Right ventricle myocardium inferior (tissue), 1 donor: ENCODE measurements around the gene TRIOBP. TPM values are rescaled to one million over a fixed set of nuclear protein-coding genes. Genes with fewer than 3 reads are reported as not detected.
"Not testable (repeated sequence)": the region's sequence is repeated elsewhere in the genome, so short reads cannot be mapped to it uniquely, and the experiment has no call there.

Experiments
- ATAC-seq: fragments of 200-7000 bp; cut with Tn5 transposase; one replicate; pipeline ENCODE4 v1.9.1; 2020; ENCODE audit warnings: mild to moderate bottlenecking, moderate library complexity
- DNase-seq: peaks from one replicate; pipeline ENCODE4 v3.0.0; 2021; ENCODE audit errors: missing footprints
- intact Hi-C: fragments of 100-400 bp; cut with DNase I; formaldehyde crosslinking; loops from one replicate; pipeline ENCODE4 v1.11.0; 2022
- total RNA-seq: library from RNA; stranded (reverse); fragmentation: NEBNext Ultra II Directional; extraction: Animal tissue kit (Norgen Biotek cat#: 25700); gene quantifications from one replicate; pipeline ENCODE4 v1.2.1, GENCODE V29; 2021
- donor health status: DM: no; HTN: yes; CAD: no; lungs with severe emphysema.

TRIOBP gene
- total RNA-seq, 1 donor from 2014 or later: 90.1 TPM

DNA sequence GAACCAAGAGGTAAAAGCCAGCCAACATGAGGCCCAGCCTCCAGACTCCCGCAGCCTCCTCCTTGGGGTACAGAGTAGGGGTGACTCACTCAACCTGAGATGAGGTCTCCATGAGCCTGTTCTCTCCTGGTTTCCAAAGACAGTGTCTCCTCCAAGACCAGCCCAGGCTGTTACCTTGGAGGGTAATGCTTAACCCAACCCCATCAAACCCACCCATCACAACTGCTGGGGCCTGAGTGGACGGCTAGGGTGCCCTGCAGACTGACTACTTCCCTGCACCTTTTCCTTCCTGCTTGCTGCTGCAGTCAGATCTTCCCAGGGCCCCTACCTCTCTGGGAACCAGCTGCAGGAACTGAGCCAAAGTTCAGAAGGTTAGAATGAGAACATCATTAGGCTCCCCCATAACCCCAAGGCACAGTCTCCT is 15.8 kb upstream of the TRIOBP start:
- ATAC-seq (no peak), DNase-seq (no peak)
- intact Hi-C loops: loop anchor here (2.0 to 5.0 kb wide), 2 partner anchors 38 to 144 kb away; no protein-coding TSS in a partner anchor

DNA sequence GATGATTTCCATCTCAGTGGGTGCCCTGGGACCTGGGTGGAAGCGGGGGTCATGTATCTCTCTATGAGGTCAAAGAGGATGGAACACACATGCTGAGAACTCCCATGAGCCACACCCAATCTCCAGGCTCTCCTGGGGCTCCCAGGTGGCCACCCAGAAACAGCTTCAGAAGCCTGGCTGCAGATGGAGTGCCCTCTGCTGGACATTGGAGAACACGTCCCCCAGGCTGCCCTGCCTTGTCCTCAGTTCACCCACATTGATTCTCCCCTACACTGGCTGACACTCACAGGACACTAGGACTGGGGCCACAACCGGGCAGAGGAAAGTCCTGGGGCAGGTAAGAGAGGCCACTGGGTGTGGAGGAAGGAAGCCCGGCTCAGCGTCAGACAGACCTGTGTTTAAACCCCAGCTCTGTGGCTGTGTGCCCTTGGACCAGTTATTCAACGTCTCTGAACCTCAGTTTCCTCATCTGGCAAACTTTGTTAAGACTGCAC is 15.2 kb upstream of the TRIOBP start:
- intact Hi-C loops: loop anchor here (2.0 to 5.0 kb wide), 2 partner anchors 39 to 144 kb away; no protein-coding TSS in a partner anchor
- peak; percentile 85 for DNase-seq
- ATAC-seq: peak; percentile 45

DNA sequence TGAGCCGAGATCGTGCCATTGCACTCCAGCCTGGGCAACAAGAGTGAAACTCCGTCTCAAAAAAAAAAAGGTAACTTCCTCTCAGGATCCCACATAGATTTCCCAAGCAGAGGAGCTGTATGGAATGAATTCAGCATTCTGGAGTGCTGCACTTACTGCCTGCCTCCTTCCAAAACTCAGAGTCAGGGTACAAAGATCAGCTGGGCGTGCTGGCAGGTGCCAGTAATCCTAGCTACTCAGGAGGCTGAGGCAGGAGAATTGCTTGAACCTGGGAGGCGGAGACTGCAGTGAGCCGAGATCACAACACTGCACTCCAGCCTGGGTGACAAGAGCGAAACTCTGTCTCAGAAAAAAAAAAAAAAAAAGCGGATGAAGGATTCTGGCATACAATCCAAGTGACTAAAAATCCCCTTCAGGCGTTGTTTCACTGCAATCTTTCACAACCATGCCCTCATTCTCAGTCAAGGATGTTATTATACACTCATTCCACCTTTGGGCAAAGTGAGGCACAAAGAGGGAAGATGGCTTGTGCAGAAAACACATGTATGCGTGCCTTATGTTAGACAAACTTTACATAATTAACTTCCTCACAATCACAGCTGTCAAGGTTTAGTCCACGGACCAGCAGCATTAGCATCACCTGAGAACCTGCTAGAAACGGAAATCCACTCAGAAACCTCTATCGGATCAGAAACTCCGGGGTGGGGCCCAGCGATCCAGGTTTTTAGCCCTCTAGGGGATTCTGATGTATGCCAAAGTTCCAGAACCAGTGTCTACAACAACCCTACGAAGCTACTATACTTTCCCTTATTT is 11.8 kb upstream of the TRIOBP start:
- intact Hi-C loops: loop anchor here (5.0 kb wide), 2 partner anchors 62 to 148 kb away; no protein-coding TSS in a partner anchor

DNA sequence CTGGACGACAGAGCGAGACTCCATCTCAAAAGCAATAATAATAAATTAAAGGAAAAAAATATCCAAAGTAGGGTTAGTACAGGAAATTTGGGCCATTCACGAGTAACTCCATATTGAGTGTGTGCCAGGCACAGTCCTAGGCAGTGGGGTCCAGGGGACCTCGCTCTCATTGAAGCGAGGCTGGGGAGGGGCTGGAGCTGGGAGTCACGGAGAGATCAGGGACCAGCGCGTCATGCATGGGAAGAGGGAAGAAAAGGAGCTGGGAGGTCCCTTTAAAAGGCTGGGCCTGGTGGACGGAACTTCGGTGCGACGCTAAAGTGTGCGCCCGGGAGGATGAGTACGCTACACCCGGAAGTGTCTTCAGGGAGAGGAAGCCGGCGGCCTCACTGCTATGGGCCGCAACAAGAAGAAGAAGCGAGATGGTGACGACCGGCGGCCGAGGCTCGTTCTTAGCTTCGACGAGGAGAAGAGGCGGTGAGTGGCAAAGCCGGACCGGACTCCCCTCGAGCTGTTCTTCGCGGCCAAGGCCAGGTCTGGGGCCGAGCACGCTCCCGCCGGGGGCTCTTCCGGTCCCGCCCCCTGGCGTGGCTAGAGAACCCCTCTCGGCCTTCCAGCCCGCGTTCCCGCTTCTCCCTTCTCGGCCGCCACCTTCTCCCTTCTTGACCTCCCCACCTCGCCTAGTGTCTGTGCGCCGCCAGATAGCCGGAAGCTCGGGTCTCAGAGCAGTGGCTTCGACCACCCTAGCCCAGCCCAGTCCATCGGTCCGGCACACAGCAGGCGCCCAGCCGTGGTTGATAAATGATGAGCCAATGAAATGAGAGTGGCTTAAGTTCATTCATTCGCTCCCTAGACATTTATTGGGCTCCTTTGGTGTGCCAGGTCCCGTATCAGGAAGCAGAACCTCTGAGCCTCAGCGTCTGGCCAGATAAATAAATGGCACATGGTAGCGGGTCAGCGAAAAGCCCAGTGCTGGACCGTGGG is 10.6 kb upstream of the TRIOBP start, which contains the start of gene NOL12:
TSS of gene NOL12 (plus strand) at position 342 of the 981 bp plus-strand sequence. CDS start at position 392, 50 bp downstream.
- intact Hi-C loops: loop anchor here (5.0 kb wide), 1 partner anchor 61 kb away; no protein-coding TSS in a partner anchor
- ATAC-seq (peak; percentile 91), DNase-seq (peak; percentile 88)

More for the DNA sequence above, 11.8 kb upstream of the TRIOBP start:
- ATAC-seq: no peak
- no peak for DNase-seq

DNA sequence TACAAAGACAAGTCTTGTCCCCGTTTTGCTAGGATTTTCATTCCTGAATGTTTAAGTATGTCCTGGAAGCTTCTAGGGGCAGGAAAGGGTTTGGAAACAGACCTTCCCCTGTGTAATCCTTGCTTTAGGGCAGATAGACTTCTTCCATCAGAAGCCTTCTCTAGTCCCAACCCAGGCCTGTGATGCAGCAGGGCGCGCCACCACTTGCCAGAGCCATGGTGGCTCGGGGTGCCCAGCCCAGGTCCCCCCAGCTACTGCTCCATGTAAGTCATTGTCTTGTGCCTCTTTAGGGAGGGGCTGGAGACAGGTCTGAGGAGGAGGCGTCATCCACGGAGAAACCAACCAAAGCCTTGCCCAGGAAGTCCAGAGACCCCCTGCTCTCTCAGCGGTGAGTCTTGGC is 6.4 kb upstream of the TRIOBP start:
- intact Hi-C loops: no loop called here
- ATAC-seq (no peak), DNase-seq (no peak)

DNA sequence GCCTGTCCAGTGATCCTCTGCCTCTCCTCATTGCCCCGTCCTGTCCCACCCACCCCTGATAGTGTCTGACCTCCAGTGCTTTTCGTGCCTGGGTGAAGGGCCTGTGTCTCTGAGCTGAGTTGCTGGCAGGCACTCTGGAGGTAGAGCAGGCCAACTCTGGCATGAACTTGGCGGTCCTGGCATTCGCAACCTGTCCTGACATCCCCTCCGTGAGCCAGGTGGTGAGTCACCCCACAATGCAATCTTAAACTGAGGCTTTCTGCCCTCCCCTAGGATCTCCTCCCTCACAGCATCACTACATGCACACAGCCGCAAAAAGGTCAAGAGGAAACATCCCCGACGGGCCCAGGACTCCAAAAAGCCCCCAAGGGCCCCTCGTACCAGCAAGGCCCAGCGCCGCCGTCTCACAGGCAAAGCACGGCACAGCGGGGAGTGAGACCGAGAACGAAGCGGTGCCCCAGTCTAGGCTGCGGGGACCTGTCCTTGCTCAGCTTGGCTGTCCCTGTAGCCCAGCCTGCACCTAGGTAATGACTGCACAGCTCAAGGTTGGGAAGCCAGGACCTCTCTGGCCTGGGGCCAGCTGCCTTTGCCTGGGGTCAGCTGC is 5.8 kb upstream of the TRIOBP start:
- DNase-seq (no peak), ATAC-seq (no peak)
- intact Hi-C loops: no loop called here

DNA sequence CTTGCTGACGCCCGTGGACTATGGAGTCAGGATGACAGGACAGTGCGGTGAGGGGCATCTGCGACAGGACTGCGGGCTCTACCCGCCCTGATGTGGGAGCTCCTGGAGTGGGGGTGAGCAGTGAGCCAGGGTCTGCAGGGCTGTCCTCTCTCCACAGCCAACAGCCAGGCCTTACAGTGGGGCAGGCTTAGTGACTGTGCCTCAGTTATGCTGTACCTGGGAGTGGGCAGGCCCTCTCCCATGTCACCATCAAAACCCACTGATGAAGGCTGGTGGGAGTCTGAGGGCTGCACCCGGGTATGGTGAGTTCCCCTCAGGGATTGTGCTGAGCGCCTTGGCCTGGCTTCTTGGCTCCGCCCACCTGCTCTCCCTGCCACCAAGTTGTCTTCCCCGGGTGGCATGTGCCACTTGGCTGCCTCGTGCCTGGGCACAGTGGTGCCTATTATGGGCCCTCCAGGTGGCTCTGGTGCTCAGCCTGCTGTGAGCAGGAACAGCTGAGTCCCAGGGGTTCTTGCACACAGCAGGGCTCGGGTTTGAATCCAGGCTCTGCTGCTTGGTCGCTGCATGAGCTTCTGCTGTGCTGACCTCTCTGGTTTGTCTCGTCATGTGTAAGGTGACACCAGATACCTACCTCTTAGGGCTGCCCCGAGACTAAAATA is 4.1 kb upstream of the TRIOBP start:
- DNase-seq: no peak
- ATAC-seq: no peak
- intact Hi-C loops: no loop called here

DNA sequence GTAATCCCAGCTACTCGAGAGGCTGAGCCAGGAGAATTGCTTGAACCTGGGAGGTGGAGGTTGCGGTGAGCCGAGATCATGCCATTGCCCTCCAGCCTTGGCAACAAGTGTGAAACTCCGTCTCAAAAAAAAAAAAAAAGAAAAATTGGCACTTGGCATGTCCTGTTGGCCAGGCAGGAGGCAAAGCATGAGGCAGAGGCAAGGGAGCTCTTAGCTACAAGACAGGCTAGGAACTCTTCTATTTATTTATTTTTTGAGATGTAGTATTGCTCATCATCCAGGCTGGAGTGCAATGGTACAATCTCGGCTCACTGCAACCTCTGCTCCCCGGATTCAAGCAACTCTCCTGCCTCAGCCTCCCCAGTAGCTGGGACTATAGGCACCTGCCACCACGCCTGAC is 2.7 kb upstream of the TRIOBP start:
- DNase-seq, ATAC-seq, intact Hi-C loops: not testable (repeated sequence)

DNA sequence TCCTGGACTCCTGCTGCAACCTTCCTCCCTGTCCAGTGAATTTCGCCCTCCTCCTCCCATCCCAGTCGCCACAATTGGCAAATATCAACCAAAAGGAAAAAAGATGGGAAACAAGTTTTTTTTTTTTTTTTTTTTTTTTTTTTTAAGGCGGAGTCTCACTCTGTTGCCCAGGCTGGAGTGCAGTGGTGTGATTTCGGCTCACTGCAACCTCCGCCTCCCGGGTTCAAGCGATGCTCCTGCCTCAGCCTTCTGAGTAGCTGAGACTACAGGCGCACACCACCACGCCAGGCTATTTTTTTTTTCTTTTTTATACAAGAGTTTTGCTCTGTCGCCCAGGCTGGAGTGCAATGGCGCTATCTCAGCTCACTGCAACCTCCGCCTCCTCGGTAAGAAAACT is 590 bp upstream of the TRIOBP start:
- ATAC-seq, intact Hi-C loops, DNase-seq: not testable (repeated sequence)

DNA sequence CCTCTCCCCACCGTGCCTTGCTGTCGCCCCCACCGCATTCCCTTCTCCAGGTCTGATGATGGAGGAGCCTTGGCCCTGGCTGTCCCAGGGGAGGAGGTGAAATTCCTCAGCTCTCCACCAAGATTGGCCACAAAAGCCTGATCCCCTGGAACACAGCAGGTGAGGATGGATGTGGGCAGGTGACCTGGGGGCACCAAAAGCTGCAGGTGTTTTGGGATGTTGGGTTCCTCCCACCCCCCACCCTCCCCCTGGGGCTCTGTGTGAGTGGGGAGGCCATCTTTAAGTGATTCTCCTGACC is 639 bp downstream of the TRIOBP start:
- DNase-seq: no peak
- ATAC-seq: no peak
- intact Hi-C loops: no loop called here

DNA sequence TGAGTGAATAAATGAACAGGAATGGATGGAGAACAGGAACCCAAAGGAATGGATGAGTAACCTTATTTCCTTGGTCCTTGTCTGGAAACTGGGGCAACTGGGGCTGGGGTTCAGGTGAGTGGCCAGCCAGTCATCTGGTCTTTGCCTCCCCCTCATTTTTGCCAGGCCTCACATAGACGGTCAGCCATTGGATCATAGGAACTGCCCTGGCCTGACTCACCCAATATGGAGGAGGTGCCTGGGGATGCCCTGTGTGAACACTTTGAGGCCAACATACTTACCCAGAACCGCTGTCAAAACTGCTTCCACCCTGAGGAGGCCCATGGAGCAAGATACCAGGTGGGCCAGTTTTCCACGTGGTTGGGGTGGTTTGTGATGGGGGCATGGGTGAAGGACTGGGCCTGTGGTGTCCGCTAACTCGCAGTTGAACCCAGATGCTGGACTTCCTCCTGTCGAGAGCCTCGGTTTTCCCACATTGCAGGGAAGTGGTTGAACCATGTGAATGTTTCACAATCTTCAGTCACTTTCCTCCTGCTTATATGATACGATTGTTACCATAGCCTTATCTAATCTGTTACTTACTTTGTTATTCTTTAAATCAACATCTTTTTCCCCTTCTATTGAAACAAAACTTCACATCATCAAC is 4.4 kb downstream of the TRIOBP start:
- DNase-seq (no peak), ATAC-seq (no peak)
- intact Hi-C loops: no loop called here

DNA sequence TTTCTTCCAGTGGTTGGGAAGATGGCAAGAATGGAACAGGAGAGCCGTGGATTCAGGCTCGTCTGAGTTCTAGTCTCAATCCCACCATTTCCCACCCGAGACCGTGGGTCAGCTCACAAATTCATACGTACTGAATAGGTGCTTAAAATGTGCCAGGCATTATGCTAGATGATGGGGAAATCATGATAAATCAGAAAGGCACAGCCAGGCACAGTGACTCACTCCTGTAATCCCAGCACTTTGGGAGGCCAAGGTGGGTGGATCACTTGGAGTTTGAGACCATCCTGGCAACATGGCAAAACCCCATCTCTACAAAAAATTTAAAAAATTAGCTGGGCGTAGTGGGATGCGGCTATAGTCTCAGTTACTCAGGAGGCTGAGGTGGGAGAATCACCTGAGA is 7.1 kb downstream of the TRIOBP start:
- ATAC-seq (no peak), DNase-seq (no peak)
- intact Hi-C loops: no loop called here

DNA sequence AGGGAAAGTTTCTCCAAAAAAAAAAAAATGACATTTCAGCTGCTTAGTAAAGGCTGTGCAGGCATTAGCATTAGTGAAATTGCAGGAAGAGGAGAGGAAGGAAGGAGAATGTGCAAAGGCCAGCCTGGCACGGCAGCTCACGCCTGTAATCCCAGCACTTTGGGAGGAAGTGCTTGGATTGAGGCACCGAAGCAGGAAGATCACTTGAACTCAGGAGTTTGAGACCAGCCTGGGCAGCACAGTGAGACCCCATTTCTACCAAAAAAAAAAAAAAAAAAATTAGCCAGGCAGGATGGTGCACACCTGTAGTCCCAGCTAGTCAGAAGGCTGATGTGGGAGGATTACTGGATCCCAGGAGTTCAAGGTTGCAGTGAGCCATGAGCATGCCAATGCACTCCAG is 7.8 kb downstream of the TRIOBP start:
- ATAC-seq (no peak), DNase-seq (no peak)
- intact Hi-C loops: no loop called here

DNA sequence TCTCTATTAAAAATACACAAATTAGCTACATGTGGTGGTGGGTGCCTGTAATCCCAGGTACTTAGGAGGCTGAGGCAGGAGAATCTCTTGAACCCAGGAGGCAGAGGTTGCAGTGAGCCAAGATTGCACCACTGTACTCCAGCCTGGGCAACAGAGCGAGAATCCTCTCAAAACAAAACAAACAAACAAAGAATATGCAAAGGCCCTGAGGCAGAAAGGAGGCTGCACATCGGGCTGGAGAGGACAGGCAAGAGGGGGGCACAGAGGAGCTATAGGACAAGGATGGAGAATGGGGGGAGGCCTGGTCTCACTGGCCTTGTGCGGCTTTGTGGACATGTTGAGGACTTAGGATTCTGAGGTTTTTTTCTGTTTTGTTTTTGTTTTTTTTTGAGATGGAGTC is 8.4 kb downstream of the TRIOBP start:
- ATAC-seq: no peak
- intact Hi-C loops: no loop called here
- no peak for DNase-seq

DNA sequence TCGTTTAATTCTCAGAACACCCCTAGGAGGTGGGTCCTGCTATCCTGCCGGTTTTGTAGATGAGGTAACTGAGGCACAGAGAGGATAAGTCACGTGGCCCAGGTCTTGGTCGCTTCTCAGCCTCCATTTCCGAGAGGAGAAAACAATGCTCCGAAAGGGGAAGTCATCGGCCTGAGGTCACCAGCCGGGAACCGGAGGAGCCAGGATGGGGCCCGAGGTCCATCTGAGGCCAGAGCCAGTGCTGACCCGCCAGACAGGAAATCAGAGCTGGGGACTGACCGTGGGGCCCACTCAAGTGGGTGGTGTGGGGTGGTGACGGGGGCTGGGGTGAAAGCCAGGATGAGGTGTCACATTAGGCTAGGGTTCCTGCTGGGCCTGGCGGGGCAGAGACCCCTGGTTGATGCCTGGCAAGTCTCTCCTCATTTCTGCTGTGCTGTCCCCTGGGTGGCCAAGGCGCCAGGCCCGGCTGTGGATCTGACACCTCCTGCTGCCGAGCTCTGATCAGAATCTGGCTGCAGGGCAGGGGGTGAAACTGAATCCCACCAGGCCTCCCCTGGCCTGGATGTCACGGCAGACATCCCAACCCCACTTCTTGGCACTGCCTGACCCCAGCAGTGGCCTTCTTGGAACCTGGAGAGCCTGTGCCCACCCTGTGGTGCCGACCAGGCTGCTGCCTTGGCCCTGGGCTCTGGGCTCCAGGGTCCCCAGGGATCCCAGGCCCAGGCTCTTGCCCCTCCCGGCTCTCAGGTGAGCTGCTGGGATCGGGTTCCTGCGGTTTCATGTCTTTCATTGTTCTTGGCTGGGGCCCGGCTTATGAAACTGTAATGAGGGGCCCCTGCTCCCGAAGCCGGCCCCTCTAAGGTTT is 12.0 kb downstream of the TRIOBP start:
- DNase-seq: no peak
- no peak for ATAC-seq
- intact Hi-C loops: no loop called here

DNA sequence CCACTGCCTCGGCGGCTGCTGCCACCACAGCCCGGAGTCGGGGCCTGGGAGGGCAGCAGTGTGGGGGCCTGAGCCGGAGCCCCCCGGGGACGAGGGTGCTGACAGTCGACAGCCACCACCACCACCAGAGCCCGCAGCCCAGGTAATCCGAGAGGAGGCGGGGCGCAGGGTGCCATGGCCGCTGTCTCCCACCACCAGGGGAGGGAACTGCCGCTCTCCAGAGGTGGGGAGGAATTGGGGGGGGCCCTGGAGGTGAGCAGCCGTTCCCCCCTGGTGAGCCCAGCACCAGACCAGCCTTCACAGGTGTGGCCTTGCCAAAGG is 12.6 kb downstream of the TRIOBP start:
- ATAC-seq: no peak
- intact Hi-C loops: no loop called here
- no peak for DNase-seq

DNA sequence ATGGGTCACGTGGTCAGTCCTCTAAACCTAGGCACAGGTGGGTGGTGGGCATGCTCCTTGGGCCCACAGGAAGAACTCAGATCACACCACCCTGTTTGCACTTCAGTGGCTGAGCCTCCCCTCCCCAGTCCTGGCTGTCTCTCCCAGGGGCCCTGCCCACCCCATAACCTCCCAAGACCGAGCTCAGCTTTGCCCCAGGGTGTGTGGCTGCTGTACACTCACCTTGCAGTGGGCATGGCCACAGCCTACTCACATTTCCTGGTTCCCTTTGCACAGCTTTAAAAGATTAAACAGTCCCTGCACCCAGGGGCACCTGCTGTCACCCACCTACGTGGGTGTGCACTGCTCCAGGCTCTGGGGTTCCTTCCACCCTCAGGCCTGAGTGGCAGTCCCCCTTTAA is 13.8 kb downstream of the TRIOBP start:
- ATAC-seq: no peak
- intact Hi-C loops: no loop called here
- no peak for DNase-seq
